Astrocyte of the spinal cord (primary cell): ENCODE data around the gene SYTL1.

Source experiments
- DNase-seq: peaks from one replicate; pipeline ENCODE4 v3.0.0; 2011; ENCODE audit warnings: low read depth, low spot score
- H3K4me3 ChIP-seq: 2 replicates; pipeline ENCODE4 v1.5.1; 2011; ENCODE audit warnings: low read depth, mild to moderate bottlenecking, low read length, moderate library complexity
- in situ Hi-C: cut with HindIII; loops from 2 replicates; pipeline ENCODE4 v1.10.0; 2017; ENCODE audit warnings: low sequenced_read_pairs
- TF ChIP-seq, protein P1 (sequence below): IDR thresholded peaks from 2 replicates; pipeline ENCODE4 v1.5.1; 2012; ENCODE audit warnings: low read depth, mild to moderate bottlenecking, low read length, inconsistent platforms

SYTL1 gene

DNA sequence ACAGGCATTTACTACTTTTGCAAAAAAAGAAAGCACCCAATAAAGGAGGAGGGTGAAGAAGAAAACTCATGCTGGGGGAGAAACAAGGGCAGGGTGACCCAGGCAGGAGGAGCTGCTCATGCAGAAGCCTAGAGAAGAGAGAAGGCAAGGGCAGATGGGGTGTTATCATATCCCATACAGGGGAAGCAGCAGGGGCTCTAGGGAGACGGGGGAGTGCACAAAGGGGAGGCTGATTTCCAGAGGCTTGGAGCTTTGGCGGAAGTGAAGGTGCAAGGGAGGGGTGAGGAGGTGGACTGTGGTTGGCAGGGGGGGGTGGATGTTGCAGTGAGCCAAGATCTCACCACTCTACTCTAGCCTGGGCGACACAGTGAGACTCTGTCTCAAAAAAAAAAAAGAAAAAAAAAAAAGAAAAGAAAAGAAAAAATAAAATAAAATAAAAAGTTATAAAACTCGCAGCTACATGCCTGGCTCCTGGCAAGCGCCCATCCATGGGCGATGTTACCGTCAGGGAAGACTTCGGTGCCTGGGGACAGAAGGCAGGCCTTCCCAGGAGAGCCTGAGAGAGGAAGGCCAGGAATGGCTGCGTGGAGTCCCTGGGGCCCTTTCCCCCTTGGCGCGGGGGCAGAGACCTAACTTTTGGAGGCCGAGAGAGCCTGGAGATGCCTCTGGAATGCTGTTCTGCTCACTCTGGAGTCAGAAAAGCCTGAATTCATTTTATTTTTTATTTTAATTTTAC lies 36.1 kb downstream of the SYTL1 start:
- no peak overlapping the region for H3K4me3 ChIP-seq
- TF ChIP-seq, protein P1, sequence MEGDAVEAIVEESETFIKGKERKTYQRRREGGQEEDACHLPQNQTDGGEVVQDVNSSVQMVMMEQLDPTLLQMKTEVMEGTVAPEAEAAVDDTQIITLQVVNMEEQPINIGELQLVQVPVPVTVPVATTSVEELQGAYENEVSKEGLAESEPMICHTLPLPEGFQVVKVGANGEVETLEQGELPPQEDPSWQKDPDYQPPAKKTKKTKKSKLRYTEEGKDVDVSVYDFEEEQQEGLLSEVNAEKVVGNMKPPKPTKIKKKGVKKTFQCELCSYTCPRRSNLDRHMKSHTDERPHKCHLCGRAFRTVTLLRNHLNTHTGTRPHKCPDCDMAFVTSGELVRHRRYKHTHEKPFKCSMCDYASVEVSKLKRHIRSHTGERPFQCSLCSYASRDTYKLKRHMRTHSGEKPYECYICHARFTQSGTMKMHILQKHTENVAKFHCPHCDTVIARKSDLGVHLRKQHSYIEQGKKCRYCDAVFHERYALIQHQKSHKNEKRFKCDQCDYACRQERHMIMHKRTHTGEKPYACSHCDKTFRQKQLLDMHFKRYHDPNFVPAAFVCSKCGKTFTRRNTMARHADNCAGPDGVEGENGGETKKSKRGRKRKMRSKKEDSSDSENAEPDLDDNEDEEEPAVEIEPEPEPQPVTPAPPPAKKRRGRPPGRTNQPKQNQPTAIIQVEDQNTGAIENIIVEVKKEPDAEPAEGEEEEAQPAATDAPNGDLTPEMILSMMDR: no peak
- no peak for DNase-seq
- in situ Hi-C loops: no loop called here

DNA sequence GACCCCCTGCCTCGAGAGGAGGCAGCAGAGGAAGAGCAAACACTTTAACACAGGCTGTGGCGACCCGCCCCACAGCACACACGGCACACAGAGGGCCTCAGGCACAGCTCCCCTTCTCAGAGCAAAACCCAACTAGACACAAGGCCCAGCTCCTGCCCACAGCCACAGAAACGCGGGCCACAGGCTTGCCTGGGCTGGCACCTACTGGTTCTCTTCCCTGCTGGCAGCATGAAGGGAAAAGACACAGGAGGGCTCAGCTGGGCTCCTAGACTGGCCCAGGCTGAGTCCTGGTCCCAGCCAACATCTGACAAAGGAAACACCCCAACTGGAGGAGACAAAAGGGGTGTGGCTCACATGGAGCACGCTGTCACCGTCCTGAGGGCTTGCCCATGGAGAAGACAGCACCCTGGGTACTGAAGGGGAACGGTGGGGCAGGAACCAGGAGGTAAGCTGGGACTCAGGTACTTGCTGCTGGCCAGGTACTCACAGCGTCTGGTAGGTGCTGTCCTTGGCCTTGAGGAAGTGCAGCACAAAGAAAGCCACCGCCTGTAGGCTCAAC lies 37.8 kb downstream of the SYTL1 start:
- in situ Hi-C loops: no loop called here
- TF ChIP-seq, protein P1: no peak
- no peak overlapping the region for H3K4me3 ChIP-seq

DNA sequence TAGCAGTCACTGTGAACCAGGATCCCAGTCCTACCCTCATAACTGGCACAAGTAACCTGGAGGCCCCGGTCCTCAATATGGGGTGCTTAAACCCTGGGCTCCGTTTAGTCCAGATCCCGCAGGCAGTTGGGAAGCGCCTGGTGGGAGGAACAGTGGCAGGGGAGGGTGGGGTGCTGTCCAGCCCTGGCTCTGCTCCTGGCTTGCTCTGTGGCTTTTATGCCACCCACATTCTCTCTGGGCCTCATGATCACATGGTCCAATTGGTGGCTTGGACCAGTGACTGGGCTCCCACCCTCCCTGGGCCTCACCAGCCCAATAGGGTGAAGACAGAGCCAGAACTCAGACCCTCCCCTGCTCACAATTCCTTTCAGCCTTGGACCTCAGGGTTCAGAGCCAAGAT lies 38.4 kb downstream of the SYTL1 start:
- no peak overlapping the region for H3K4me3 ChIP-seq
- TF ChIP-seq, protein P1: no peak
- no peak for DNase-seq
- in situ Hi-C loops: no loop called here

More for the DNA sequence above, 37.8 kb downstream of the SYTL1 start:
- no peak for DNase-seq

DNA sequence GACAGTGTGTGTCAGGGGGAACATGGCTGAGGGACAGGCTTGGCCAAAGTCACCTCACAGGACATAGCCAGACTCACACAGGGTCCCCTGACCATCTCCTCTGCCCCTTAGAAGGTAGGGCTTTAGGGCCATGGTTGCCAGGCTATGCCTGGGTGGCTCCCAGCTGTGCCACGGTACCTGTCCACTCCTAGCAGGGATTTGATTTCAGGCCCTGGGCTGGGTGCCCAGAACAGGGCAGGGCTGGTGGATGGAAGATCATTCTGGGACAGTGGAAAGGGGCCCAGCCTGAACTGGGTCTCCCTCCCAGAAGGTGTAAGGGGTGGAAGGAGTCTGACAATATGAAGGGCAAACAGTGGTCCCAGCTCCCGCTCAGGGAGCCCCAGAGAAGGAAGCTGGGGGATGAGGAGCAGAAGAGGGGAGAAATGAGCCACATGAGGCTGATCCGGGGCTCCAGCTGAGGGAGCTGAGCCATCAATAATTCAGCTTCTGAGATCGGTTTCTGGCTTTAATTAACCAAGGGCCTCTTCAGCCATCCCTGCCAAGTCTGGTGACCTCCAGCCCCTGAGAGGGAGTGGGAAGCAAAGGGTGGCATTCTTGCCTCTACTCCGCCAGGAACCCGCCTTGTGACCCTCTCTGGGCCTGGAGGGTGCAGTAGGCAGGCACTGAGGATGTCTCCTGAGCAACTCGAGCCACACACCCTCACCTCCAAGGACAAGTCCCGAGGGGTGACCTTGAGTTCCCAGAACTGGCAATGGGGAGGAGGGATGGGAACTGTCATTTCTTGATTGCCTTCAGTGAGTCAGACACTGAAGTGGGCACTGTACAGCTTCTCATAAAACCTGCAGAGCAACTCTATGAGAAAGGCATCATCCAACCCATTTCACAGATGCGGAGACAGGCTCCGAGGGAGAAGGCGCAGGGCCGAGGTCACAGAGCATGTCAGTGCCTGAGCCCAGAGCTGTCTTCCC lies 39.2 kb downstream of the SYTL1 start:
- no peak overlapping the region for H3K4me3 ChIP-seq
- in situ Hi-C loops: no loop called here
- no peak for DNase-seq
- TF ChIP-seq, protein P1: no peak

DNA sequence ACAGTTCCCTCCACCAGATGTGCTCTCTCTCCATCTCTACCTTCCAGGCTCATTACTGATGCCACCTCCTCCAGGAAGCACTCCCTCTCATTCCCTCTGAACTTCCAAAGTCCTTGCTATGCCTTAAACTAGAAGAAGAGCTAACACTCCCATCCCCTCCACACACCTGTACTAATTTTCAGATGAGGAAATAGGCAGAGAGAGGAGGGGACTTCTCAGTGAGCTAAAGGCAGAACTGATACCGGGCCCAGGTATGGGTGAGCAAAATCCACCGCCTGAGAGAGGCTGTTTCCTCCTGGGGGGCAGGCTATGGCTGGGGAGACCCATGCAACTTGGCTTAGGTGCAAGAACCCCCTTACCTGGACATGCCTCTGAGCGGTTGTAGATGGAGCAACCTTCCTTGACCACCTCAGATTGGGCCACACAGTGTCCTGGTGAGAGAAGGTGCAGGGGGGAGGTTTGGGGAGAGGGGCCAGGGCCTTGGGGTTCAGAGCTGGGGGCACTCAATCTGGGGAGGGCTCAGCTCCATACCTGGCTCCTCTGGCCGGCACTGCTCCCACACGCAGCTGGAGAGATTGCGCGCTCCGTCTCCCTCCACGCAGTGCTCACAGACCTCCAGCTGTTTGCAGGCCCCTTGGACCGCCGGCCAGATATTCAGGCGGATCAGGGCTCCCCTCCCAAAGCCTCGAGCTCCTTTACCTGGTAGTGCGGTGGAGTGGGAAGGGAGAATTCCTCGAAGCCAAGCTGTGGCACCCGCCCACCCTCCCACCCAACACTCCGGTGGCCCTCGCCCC lies 40.3 kb downstream of the SYTL1 start:
- TF ChIP-seq, protein P1: no peak
- in situ Hi-C loops: no loop called here
- DNase-seq: no peak
- H3K4me3 ChIP-seq: no peak overlapping the region
